ENCODE data around the gene PRR15. TPM values are rescaled to one million over a fixed set of nuclear protein-coding genes. Genes with fewer than 3 reads are reported as not detected.

Gene PRR15
- total RNA-seq, 2 donors from 2014 or later: not detected

DNA sequence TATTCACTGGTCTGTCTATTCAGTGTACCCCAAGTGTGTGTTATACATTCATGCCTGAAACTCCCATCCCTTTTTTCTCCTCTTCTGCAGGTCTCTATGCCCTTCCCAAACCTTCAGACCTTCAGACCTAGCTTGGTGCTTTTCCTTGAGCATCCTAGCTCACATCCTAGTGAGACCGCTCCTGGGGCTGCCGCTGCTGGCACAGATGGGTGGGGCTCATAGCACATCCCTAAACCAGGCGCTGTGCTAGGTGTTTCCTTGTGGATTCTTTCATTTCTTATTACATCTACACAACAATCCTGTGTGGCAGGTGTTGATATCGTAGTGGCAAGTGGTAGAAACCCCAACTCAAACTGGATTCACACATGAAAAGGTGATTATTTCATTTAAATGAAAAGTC lies 43.2 kb downstream of the PRR15 start:
- no peaks in the 10 kb centered on the region for H3K27me3 Mint-ChIP-seq (ENCODE audit: low read depth)
- no peak overlapping the region for H3K4me3 Mint-ChIP-seq
- no peak for DNase-seq
- peaks cover 0 to 2% of the 10 kb centered on the region in 2 donors for H3K9me3 Mint-ChIP-seq
- H3K27ac Mint-ChIP-seq: no peak overlapping the region
- no peak for ATAC-seq (replicated peaks in 1 of 2)
- no peaks in the 10 kb centered on the region for H3K36me3 Mint-ChIP-seq (ENCODE audit: insufficient read depth in 2 of 2)
- no peaks in the 10 kb centered on the region for H3K4me1 Mint-ChIP-seq (ENCODE audit: low read depth)

GRCh38 chr7:29607259-29607658 lies 43.6 kb downstream of the PRR15 start:
- no peak overlapping the region for H3K4me3 Mint-ChIP-seq
- H3K4me1 Mint-ChIP-seq (ENCODE audit: low read depth): no peaks in the 10 kb centered on the region
- no peak for DNase-seq

DNA sequence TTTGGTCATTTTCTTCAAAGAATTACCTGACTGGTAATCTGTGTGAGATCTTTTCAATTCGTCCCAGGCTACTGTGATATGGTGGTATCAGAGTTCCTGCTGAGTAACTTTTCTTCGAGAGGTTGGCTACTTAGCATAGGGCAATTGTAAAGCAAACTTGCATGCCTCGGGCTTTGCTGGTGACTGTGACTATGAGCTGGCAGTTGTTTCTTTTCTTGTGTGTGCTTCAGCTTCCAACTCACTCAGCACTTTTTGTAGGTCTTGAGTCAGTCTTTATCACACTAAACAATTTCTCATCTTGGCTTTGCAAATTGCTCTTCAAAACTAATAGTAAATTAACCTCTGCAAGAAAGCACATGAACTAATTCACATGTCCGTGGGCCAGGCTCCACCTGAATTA lies 44.3 kb downstream of the PRR15 start:
- no peaks in the 10 kb centered on the region for H3K4me1 Mint-ChIP-seq (ENCODE audit: low read depth)
- H3K4me3 Mint-ChIP-seq: no peak overlapping the region

More at GRCh38 chr7:29607259-29607658, 43.6 kb downstream of the PRR15 start:
- Mint-ChIP-seq H3K27ac (no peak overlapping the region), H3K36me3 (ENCODE audit: insufficient read depth in 2 of 2) (no peaks in the 10 kb centered on the region), H3K27me3 (ENCODE audit: low read depth) (no peaks in the 10 kb centered on the region), H3K9me3 (peaks cover 0 to 2% of the 10 kb centered on the region in 2 donors)
- ATAC-seq (replicated peaks in 1 of 2): no peak

GRCh38 chr7:29609162-29610037 lies 45.8 kb downstream of the PRR15 start:
- Mint-ChIP-seq H3K27me3 (ENCODE audit: low read depth) (no peaks in the 10 kb centered on the region), H3K4me1 (ENCODE audit: low read depth) (no peaks in the 10 kb centered on the region), H3K9me3 (peaks cover 0 to under 1% of the 10 kb centered on the region in 2 donors), H3K4me3 (no peak overlapping the region), H3K36me3 (ENCODE audit: insufficient read depth in 2 of 2) (no peaks in the 10 kb centered on the region), H3K27ac (no peak overlapping the region)
- ATAC-seq (replicated peaks in 1 of 2) (no peak), DNase-seq (no peak)

More for the DNA sequence above, 44.3 kb downstream of the PRR15 start:
- Mint-ChIP-seq H3K36me3 (ENCODE audit: insufficient read depth in 2 of 2) (no peaks in the 10 kb centered on the region), H3K27me3 (ENCODE audit: low read depth) (no peaks in the 10 kb centered on the region), H3K27ac (no peak overlapping the region), H3K9me3 (peaks cover 0 to 2% of the 10 kb centered on the region in 2 donors)
- ATAC-seq (replicated peaks in 1 of 2) (no peak), DNase-seq (no peak)

GRCh38 chr7:29610086-29610485 lies 46.5 kb downstream of the PRR15 start:
- Mint-ChIP-seq H3K36me3 (ENCODE audit: insufficient read depth in 2 of 2) (no peaks in the 10 kb centered on the region), H3K9me3 (no peaks in the 10 kb centered on the region), H3K27ac (no peak overlapping the region), H3K4me1 (ENCODE audit: low read depth) (no peaks in the 10 kb centered on the region), H3K27me3 (ENCODE audit: low read depth) (peaks cover under 1% of the 10 kb centered on the region), H3K4me3 (no peak overlapping the region)
- ATAC-seq (replicated peaks in 1 of 2) (no peak), DNase-seq (no peak)

DNA sequence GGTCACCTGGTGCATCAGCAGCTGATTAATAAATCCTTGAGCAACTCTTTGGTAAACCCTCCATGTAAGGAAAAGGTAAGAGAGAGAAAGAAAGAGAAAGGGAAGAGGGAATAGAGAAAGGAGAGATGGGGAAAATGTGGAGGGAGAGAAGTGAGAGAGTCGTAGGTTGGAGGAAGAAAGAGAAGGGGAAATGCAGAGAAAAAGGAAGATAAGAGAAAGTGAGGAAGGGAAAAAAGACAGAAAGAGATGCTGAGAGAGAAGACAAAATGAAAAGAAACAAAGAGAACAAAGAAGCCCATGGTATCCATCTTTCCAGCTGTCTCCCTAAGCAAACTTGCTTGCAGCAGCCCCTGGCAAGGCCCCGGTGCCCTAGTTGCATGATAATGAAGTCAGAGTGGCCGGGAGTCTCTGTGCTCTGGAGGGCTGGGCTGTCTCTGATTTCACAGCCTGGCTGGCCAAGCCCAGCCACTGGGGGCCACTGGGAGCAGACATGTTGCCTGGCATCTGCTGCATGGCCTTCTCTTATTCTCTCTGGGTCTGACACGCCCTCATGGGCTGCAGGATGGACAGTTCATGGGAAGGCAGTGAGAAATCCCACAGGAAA lies 48.4 kb downstream of the PRR15 start:
- no peak for ATAC-seq (replicated peaks in 1 of 2)
- Mint-ChIP-seq H3K27ac (no peak overlapping the region), H3K27me3 (ENCODE audit: low read depth) (peaks cover 18% of the 10 kb centered on the region), H3K4me1 (ENCODE audit: low read depth) (no peaks in the 10 kb centered on the region), H3K4me3 (no peak overlapping the region), H3K9me3 (no peaks in the 10 kb centered on the region), H3K36me3 (ENCODE audit: insufficient read depth in 2 of 2) (no peaks in the 10 kb centered on the region)
- no peak for DNase-seq

GRCh38 chr7:29612596-29612995 lies 49.0 kb downstream of the PRR15 start:
- Mint-ChIP-seq H3K36me3 (ENCODE audit: insufficient read depth in 2 of 2) (no peaks in the 10 kb centered on the region), H3K4me3 (no peak overlapping the region), H3K4me1 (ENCODE audit: low read depth) (no peaks in the 10 kb centered on the region), H3K9me3 (no peaks in the 10 kb centered on the region), H3K27ac (no peak overlapping the region), H3K27me3 (ENCODE audit: low read depth) (peaks cover 21% of the 10 kb centered on the region)
- no peak for ATAC-seq (replicated peaks in 1 of 2)
- DNase-seq: no peak

DNA sequence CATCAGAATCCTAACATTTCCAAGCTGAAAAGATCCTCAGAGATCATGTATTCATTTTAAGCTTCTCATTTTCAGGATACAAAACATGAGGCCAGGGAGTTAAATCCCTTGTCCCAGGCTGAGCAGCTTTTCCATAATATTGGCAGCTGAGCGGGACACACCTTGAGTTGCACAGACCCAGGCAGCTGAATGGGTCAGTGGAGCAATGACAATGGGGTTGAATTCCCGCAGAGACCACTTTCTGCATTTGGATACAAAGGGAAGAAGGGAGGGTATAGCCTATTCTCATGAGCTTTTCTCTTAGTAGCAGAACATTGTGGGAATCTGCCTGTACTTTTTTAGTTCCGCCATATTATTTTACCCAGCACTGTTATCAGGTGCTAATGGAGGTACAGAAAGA lies 49.5 kb downstream of the PRR15 start:
- no peak for DNase-seq
- Mint-ChIP-seq H3K4me3 (no peak overlapping the region), H3K9me3 (no peaks in the 10 kb centered on the region), H3K4me1 (ENCODE audit: low read depth) (no peaks in the 10 kb centered on the region), H3K36me3 (ENCODE audit: insufficient read depth in 2 of 2) (no peaks in the 10 kb centered on the region), H3K27me3 (ENCODE audit: low read depth) (peaks cover 21% of the 10 kb centered on the region), H3K27ac (no peak overlapping the region)
- no peak for ATAC-seq (replicated peaks in 1 of 2)

GRCh38 chr7:29614229-29614628 lies 50.6 kb downstream of the PRR15 start:
- no peak overlapping the region for H3K4me3 Mint-ChIP-seq
- H3K27ac Mint-ChIP-seq: no peak overlapping the region
- DNase-seq (no peak), ATAC-seq (replicated peaks in 1 of 2) (no peak)
- H3K27me3 Mint-ChIP-seq (ENCODE audit: low read depth): peaks cover 21% of the 10 kb centered on the region
- no peaks in the 10 kb centered on the region for H3K4me1 Mint-ChIP-seq (ENCODE audit: low read depth)
- H3K9me3 Mint-ChIP-seq: no peaks in the 10 kb centered on the region
- no peaks in the 10 kb centered on the region for H3K36me3 Mint-ChIP-seq (ENCODE audit: insufficient read depth in 2 of 2)

Other genes with a start within 250 kb of the PRR15 start
- gene WIPF3, start 242.7 kb downstream of the PRR15 start, total RNA-seq: not detected

All from activated T-cell treated with anti-CD3 and anti-CD28 coated beads, Interleukin-2, amount 50 U/mL, for 72 hours (primary cell).